NCI-H69 (cell line): ENCODE data around the gene WDR74.
"Not testable (repeated sequence)": the region's sequence is repeated elsewhere in the genome, so short reads cannot be mapped to it uniquely, and the experiment has no call there.

Source experiments
- DNase-seq: peaks from one replicate; lab custom pipeline; 2025; lab: John Stamatoyannopoulos, UW

The WDR74 gene

GRCh38 chr11:62839050-62839945 is at the start of gene WDR74:
Gene WDR74, minus strand, starts transcription at chr11:62839590. Its CDS starts 20 bp downstream, at chr11:62839570.
- peak; percentile 94 for DNase-seq

- no peak for DNase-seq
These were observed 49.7 kb upstream of the WDR74 start for GRCh38 chr11:62889126-62889483.

- no peak for DNase-seq
These were observed 49.0 kb upstream of the WDR74 start for GRCh38 chr11:62888406-62888805.

- DNase-seq, result no peak
These were observed 45.9 kb upstream of the WDR74 start for GRCh38 chr11:62885137-62885750.

GRCh38 chr11:62883673-62884072 is 44.3 kb upstream of the WDR74 start:
- peak; percentile 21 for DNase-seq

GRCh38 chr11:62882788-62883501 is 43.6 kb upstream of the WDR74 start:
- no peak for DNase-seq

GRCh38 chr11:62882431-62882749 is 43.0 kb upstream of the WDR74 start:
- DNase-seq, result no peak

GRCh38 chr11:62881579-62882430 is 42.4 kb upstream of the WDR74 start:
- peak; percentile 98 for DNase-seq

GRCh38 chr11:62880803-62881578 is 41.6 kb upstream of the WDR74 start, which contains the start of gene SLC3A2:
Gene SLC3A2, plus strand, starts transcription at chr11:62880896. Its CDS starts 128 bp downstream, at chr11:62881024.
- peak; percentile 96 for DNase-seq

- DNase-seq, result no peak
These were observed 40.9 kb upstream of the WDR74 start for GRCh38 chr11:62880231-62880802.

- peak; percentile 43 for DNase-seq
These were observed 40.0 kb upstream of the WDR74 start for GRCh38 chr11:62879235-62879978.

- no peak for DNase-seq
These were observed 37.3 kb upstream of the WDR74 start for GRCh38 chr11:62876712-62877111.

- no peak for DNase-seq
These were observed 36.5 kb upstream of the WDR74 start for GRCh38 chr11:62875698-62876478.

GRCh38 chr11:62874851-62875250 is 35.5 kb upstream of the WDR74 start:
- DNase-seq, result no peak

GRCh38 chr11:62865635-62866034 is 26.2 kb upstream of the WDR74 start:
- no peak for DNase-seq

GRCh38 chr11:62863687-62864335 is 24.4 kb upstream of the WDR74 start:
- DNase-seq, result no peak

- not testable (repeated sequence) for DNase-seq
These were observed 22.3 kb upstream of the WDR74 start for GRCh38 chr11:62861564-62862192.
